Panc1 (cell line): ENCODE measurements around the gene TMEM219.

Experiments used
- CTCF ChIP-seq: fragments of 450-650 bp; IDR thresholded peaks from 2 replicates; pipeline ENCODE4 v1.5.1; 2017; ENCODE audit warnings: mild to moderate bottlenecking
- POLR2AphosphoS5 ChIP-seq: IDR thresholded peaks from 2 replicates; pipeline ENCODE4 v1.6.1; 2012; ENCODE audit warnings: mild to moderate bottlenecking, low read depth, low read length, moderate library complexity
- SIN3A ChIP-seq: IDR thresholded peaks from 2 replicates; pipeline ENCODE4 v1.6.1; 2012; ENCODE audit warnings: low read depth, mild to moderate bottlenecking, low read length, moderate library complexity, borderline replicate concordance; ENCODE audit not compliant: insufficient read depth
- TF ChIP-seq, protein P1 (sequence below), 2 experiments: IDR thresholded peaks; 2 replicates each; pipeline ENCODE4 v1.6.1; 2011 to 2012; ENCODE audit warnings: low read depth in 2 of 2, control low read depth in 1 of 2, low read length in 1 of 2, mild to moderate bottlenecking in 1 of 2, moderate library complexity in 1 of 2; ENCODE audit not compliant: insufficient read depth in 1 of 2

- TF ChIP-seq SIN3A = no peak
- no peak for TF ChIP-seq CTCF
- TF ChIP-seq, protein P1, sequence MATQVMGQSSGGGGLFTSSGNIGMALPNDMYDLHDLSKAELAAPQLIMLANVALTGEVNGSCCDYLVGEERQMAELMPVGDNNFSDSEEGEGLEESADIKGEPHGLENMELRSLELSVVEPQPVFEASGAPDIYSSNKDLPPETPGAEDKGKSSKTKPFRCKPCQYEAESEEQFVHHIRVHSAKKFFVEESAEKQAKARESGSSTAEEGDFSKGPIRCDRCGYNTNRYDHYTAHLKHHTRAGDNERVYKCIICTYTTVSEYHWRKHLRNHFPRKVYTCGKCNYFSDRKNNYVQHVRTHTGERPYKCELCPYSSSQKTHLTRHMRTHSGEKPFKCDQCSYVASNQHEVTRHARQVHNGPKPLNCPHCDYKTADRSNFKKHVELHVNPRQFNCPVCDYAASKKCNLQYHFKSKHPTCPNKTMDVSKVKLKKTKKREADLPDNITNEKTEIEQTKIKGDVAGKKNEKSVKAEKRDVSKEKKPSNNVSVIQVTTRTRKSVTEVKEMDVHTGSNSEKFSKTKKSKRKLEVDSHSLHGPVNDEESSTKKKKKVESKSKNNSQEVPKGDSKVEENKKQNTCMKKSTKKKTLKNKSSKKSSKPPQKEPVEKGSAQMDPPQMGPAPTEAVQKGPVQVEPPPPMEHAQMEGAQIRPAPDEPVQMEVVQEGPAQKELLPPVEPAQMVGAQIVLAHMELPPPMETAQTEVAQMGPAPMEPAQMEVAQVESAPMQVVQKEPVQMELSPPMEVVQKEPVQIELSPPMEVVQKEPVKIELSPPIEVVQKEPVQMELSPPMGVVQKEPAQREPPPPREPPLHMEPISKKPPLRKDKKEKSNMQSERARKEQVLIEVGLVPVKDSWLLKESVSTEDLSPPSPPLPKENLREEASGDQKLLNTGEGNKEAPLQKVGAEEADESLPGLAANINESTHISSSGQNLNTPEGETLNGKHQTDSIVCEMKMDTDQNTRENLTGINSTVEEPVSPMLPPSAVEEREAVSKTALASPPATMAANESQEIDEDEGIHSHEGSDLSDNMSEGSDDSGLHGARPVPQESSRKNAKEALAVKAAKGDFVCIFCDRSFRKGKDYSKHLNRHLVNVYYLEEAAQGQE (IDR thresholded peaks at IDR 0.05; ENCODE audit: insufficient read depth in 1 of 2, low read depth in 2 of 2, low read length in 1 of 2) = no peak
- TF ChIP-seq POLR2AphosphoS5 = no peak
Observed at GRCh38 chr16:29978081-29978480, 16.2 kb downstream of the TMEM219 start.
